Measurements from ENCODE around the gene NUDT22.

DNA sequence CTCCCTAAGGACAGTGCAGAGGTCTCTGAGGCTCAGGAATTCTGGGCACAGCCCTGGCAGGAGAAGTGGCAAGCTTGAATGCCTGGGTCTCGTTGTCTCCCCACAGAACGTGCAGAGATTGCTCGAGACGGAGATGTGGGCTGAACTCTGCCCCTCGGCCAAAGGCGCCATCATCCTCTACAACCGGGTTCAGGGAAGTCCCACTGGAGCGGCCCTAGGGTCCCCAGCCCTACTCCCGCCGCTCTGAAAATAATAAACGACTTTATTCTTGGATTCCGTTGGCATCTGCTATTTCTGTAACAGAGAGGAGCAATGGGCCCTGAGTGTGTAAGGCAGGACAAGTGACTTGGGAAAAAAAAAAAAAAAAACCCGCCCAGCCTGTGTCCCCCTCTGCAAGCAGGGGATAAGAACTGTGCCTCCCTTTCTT, 3.7 kb downstream of the NUDT22 start:
- no peak for TF ChIP-seq POLR2A (IDR thresholded peaks at IDR 0.05)
- TF ChIP-seq, protein P1, sequence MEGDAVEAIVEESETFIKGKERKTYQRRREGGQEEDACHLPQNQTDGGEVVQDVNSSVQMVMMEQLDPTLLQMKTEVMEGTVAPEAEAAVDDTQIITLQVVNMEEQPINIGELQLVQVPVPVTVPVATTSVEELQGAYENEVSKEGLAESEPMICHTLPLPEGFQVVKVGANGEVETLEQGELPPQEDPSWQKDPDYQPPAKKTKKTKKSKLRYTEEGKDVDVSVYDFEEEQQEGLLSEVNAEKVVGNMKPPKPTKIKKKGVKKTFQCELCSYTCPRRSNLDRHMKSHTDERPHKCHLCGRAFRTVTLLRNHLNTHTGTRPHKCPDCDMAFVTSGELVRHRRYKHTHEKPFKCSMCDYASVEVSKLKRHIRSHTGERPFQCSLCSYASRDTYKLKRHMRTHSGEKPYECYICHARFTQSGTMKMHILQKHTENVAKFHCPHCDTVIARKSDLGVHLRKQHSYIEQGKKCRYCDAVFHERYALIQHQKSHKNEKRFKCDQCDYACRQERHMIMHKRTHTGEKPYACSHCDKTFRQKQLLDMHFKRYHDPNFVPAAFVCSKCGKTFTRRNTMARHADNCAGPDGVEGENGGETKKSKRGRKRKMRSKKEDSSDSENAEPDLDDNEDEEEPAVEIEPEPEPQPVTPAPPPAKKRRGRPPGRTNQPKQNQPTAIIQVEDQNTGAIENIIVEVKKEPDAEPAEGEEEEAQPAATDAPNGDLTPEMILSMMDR (IDR thresholded peaks at IDR 0.05), result no peak
- TF ChIP-seq POLR2AphosphoS5 (IDR thresholded peaks at IDR 0.05), result no peak

Measured in gastroesophageal sphincter (tissue), 3 donors.